ENCODE results near the gene STK32A. TPM values are rescaled to one million over a fixed set of nuclear protein-coding genes. Genes with fewer than 3 reads are reported as not detected.

Gene STK32A
- total RNA-seq, 1 experiment from 2014 or later, result 1.3 TPM

GRCh38 chr5:147403651-147404640 lies 169.1 kb downstream of the STK32A start:
- no peak overlapping the region for H3K14ac ChIP-seq (ENCODE audit: insufficient read depth, low read length)
- no peak overlapping the region for H2AK5ac ChIP-seq (ENCODE audit: insufficient read length, low read length)
- H2BK15ac ChIP-seq (ENCODE audit: low read depth, low read length), result no peak overlapping the region
- no peaks in the 10 kb centered on the region for H3K4me1 Mint-ChIP-seq
- H3K18ac ChIP-seq (ENCODE audit: insufficient read length, low read depth, low read length), result no peak overlapping the region
- no peaks in the 10 kb centered on the region for H3K9me3 Mint-ChIP-seq
- no peaks in the 10 kb centered on the region for H3K79me1 ChIP-seq (ENCODE audit: insufficient read depth, low read depth, low read length, poor library complexity, severe bottlenecking)
- no peaks in the 10 kb centered on the region for H3K27me3 Mint-ChIP-seq (ENCODE audit: low read depth)
- H2BK12ac ChIP-seq (ENCODE audit: insufficient read length, low read depth, low read length), result no peak overlapping the region
- H3K4me1 ChIP-seq (ENCODE audit: insufficient read depth, low read length), result no peaks in the 10 kb centered on the region
- H3K36me3 Mint-ChIP-seq (ENCODE audit: insufficient read depth in 1 of 3, low read depth in 3 of 3), result peaks cover 78 to 97% (median 95%) of the 10 kb centered on the region in 3 experiments
- DNase-seq, result no peak
- H3K27ac Mint-ChIP-seq, result peak overlapping the region; percentile 71 to 83 (median 73); a peak in 6 of 7 replicates
- no peak overlapping the region for H3K4me3 Mint-ChIP-seq
- H3K27me3 ChIP-seq (ENCODE audit: insufficient read depth, low read length), result no peaks in the 10 kb centered on the region
- WGBS (ENCODE audit: extremely low coverage, insufficient read length, low lambda C conversion rate), result no CpG with 5 or more reads among the region's 15 CpGs
- no peak overlapping the region for H2BK20ac ChIP-seq (ENCODE audit: low read depth, low read length, poor library complexity, severe bottlenecking)
- H4K8ac ChIP-seq (replicated peaks; ENCODE audit: insufficient read length, low read depth, low read length), result no peak overlapping the region
- H3K9ac ChIP-seq (ENCODE audit: extremely low read depth, insufficient read length, low read length), result no peak overlapping the region
- no peak for TF ChIP-seq CTCF (conservative IDR thresholded peaks at IDR 0.05)
- H3K56ac ChIP-seq (ENCODE audit: insufficient read length, low read depth, low read length), result no peak overlapping the region
- no peak overlapping the region for H3K23ac ChIP-seq (ENCODE audit: insufficient read length, low read depth, low read length)
- H4K5ac ChIP-seq (ENCODE audit: insufficient read length, low read depth, low read length), result no peak overlapping the region
- no peak overlapping the region for H2BK120ac ChIP-seq (ENCODE audit: low read depth, low read length, poor library complexity, severe bottlenecking)
- H3K4me2 ChIP-seq (ENCODE audit: insufficient read depth, insufficient read length, low read length), result no peak overlapping the region
- no peaks in the 10 kb centered on the region for H4K20me1 ChIP-seq (ENCODE audit: control insufficient read depth, insufficient read depth, insufficient read length)
- H3K4ac ChIP-seq (ENCODE audit: low read depth, low read length), result no peak overlapping the region
- no peak overlapping the region for H3T11ph ChIP-seq (ENCODE audit: low read length)
- H3K79me2 ChIP-seq (ENCODE audit: insufficient read depth, low read length), result no peaks in the 10 kb centered on the region
- H3K9me3 ChIP-seq (ENCODE audit: control insufficient read depth, low read depth, low read length), result no peaks in the 10 kb centered on the region
- no peak overlapping the region for H2BK5ac ChIP-seq (ENCODE audit: insufficient read length, low read length)
- no peak overlapping the region for H2AFZ ChIP-seq (ENCODE audit: low read length)
- no peak overlapping the region for H4K91ac ChIP-seq (ENCODE audit: insufficient read length, low read depth, low read length)
- H3K27ac ChIP-seq (ENCODE audit: insufficient read length, low read depth, low read length), result no peak overlapping the region
- no peaks in the 10 kb centered on the region for H3K23me2 ChIP-seq (ENCODE audit: insufficient read length, low read depth, low read length, poor library complexity, severe bottlenecking)

Measured in H9 (cell line).